ENCODE results near the gene ADGRB2. TPM values are rescaled to one million over a fixed set of nuclear protein-coding genes. Genes with fewer than 3 reads are reported as not detected.

Gene ADGRB2
- total RNA-seq, 1 donor from 2014 or later = not detected

DNA sequence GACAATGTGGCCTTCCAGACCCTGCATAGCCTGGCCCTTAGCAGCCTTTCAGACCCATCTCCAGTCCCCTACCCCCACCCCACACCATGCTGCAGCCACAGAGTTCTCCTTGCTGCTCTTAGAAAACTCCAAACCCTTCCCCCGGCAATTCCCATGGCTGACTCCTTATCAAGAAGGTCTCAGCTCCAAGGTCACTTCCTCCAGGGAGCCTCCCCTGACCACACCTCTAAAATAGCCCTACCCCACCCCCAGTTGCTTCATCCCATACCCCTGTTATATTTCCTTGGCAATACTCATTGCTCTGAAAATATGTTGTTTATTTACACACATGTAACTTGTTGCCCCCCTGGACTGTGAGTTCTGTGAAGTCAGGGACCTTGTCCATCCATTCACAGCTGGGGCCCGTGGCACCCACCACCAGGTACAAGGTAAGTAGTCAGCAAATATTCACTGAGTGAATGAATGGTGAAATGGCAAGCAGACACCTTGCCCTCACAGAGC, 4.3 kb upstream of the ADGRB2 start:
- no peak for DNase-seq (ENCODE audit: low spot score)
- no peak for ATAC-seq

GRCh38 chr1:31767225-31767624, 3.1 kb upstream of the ADGRB2 start:
- ATAC-seq (no peak), DNase-seq (ENCODE audit: low spot score) (no peak)

- no peak for DNase-seq (ENCODE audit: low spot score)
- no peak for ATAC-seq
These were observed 1.4 kb upstream of the ADGRB2 start for GRCh38 chr1:31765516-31765915.

DNA sequence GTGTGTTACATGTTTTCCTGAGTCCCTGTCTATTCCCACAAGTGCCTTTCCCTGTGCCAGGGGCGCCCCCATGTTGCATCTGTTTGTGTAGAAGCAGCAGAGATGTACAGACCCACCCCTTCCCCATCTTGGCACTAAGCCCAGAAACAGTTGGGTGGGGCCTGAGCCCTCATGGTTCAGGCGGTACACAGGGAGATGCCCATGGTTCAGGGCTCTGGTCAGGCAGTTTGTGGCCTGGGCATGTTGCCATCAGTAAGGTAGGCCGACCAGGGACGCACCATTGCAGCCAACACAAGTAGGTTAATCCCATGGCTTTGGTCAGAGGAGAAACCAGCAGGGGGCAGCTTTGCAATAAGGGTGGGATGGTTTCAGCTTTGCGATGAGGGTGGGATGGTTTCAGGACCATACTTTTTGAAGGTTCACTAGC, 914 bp upstream of the ADGRB2 start:
- ATAC-seq (peak; percentile 36), DNase-seq (ENCODE audit: low spot score) (no peak)

- ATAC-seq (peak; percentile 17), DNase-seq (ENCODE audit: low spot score) (no peak)
These were observed 349 bp downstream of the ADGRB2 start for GRCh38 chr1:31763671-31764311.

- ATAC-seq = peak; percentile 58
These were observed 1.1 kb downstream of the ADGRB2 start for GRCh38 chr1:31762726-31763670.

GRCh38 chr1:31762323-31762722, 1.8 kb downstream of the ADGRB2 start:
- DNase-seq (ENCODE audit: low spot score) (no peak), ATAC-seq (no peak)

More at GRCh38 chr1:31762726-31763670, 1.1 kb downstream of the ADGRB2 start:
- no peak for DNase-seq (ENCODE audit: low spot score)

- ATAC-seq (no peak), DNase-seq (ENCODE audit: low spot score) (no peak)
These were observed 2.3 kb downstream of the ADGRB2 start for GRCh38 chr1:31761883-31762282.

DNA sequence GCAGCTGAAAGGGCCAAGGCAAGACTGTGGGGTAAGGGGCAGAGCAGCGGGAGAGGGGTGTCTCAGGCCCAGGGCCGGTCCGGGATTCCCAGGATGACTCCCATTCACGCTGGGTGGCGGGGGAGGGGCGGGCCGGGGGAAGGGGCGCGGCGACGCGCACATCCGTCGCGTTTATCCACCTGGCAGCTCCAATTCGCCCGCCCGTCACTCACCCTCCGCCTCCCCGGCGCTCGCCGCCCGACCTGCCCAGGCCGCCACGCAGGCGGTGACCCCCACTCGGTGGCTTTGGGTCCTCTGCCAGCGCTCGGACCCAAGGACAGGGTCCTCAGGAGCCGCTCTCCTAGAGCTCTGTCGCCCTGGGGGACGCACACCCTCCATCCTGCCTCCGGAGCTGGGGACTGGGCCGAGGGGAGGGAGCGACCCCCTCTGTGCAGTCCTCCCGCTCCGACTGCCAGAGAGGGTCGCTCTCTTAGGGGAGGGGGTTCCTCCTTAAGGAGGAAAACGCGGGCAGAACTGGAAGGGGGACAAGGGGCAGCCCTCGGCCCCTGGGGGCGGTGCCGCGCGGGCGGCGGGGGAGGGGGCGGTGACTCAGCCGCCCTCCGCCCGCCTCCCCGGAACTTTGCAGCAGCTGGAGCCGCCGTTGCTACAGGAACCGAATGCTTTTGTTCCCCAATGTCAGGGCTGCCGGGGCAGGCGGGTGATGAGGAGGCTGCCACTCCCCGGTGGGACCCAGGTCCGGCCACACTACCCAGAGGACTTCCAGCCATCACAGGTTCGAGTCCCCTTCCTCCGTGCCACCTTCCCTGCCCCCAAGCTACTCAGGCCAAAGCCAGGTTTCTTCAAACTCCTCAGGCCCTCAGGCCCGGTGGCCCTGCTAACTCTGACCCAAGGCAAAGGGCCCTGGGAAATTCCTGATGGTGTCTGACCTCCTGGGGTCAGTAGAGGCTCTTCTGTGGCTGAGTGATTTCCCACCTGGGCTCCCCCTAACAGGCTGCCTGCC, 3.4 kb downstream of the ADGRB2 start:
- DNase-seq (ENCODE audit: low spot score) = no peak

GRCh38 chr1:31759298-31760023, 4.7 kb downstream of the ADGRB2 start:
- ATAC-seq = no peak
- no peak for DNase-seq (ENCODE audit: low spot score)

More for the DNA sequence above, 3.4 kb downstream of the ADGRB2 start:
- no peak for ATAC-seq

DNA sequence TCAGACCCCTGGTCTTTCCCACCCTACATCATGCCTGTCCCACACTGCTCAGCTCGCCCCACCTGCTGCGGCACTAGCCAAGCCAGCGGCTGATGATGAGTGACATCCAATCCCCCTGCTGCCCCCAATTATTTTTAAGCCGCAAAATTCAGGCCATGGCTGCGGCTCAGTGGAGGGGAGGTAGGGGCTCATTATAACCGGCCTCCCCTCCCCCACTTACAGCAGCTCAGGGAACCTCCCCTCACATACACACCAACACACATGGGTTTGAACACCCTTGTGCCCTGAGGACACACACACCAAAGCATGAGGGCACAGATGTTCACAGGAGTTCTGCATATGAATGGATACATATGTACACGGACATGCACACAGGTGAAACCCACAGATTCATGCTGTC, 5.3 kb downstream of the ADGRB2 start:
- DNase-seq (ENCODE audit: low spot score) (no peak), ATAC-seq (no peak)

DNA sequence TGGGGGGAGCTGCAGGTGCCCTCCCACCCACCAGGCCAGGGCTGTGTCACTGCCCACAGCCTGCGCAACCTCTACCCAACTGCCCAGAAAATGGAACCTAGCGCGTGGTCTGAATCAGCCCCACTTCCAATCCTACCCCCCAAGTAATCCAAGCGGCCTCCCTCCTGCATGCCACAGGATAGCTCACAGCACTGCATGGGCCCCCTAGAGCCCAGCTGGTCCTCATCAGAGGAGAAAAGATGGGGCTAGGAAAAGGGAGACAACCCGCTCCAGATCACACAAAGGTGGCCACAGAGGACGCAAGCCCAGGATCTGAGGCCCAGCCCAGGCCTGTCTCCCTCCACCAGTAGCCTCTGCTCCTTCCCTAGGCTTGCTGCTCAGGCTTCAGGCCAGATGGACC, 6.2 kb downstream of the ADGRB2 start:
- DNase-seq (ENCODE audit: low spot score) (no peak), ATAC-seq (no peak)

DNA sequence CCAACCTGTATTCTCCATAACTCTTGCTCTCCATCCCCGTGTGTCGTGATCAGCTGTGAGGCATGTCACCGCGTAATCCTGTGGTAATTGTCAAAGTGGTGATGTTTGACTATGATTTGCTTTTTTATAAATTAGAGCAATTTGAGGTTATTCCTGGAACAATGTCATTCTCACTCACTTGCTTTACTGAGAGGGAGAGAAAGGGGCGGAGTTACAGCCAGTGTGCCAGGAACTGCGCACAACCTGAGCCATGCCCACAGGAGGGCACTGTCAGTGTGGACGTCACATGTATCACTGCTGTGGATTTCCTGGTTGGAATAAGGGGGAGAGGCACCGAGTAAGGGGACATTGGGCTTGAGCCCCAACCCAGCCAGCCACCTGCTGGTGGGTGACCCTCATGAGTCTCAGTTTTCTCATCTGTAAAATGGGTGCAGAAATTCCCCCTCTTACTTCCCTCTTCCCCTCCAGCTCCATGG, 6.9 kb downstream of the ADGRB2 start:
- ATAC-seq (no peak), DNase-seq (ENCODE audit: low spot score) (no peak)

DNA sequence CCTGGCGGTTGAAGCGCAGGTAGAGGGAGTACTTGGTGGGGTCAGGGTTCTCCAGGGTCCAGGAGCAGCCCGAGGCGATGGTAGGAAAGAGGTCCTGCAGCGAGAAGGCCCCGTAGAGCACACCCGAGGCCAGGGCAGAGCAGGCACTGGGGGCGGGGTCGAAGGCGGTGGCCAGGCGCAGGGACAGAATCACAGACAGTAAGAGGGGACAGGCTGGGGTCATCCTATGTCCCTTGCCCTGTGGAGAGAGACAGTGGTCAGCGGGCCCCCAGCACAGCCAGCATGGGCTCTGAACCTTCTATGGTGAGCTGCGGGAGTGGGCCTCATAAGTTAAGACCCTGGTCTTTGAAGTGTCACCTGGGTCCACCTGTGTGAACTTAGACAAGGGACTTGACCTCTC, 7.6 kb downstream of the ADGRB2 start:
- ATAC-seq = no peak
- DNase-seq (ENCODE audit: low spot score) = no peak

GRCh38 chr1:31755850-31756492, 8.2 kb downstream of the ADGRB2 start:
- ATAC-seq (no peak), DNase-seq (ENCODE audit: low spot score) (no peak)

- ATAC-seq (peak; percentile 52), DNase-seq (ENCODE audit: low spot score) (peak; percentile 60)
These were observed 8.9 kb downstream of the ADGRB2 start for GRCh38 chr1:31755197-31755611.

DNA sequence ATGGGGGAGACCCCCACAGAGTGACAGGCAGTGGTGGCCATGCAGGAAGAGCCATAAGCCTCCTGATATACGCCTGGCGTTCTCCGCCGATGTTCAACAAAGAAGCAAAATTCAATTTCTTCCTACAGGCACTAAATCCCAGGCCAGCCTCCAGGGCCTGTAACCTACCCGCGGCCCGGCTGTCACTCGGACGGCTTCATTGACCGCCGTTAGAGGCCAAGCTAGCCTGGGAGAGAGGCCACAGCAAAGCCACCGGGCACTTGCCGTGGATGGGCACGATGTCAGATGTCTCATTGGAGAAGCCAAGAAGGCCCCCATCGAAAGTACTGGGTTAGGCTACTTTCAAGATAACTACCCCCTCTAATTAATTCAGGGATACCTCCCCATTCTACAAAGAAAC, 9.7 kb downstream of the ADGRB2 start:
- DNase-seq (ENCODE audit: low spot score) = no peak
- no peak for ATAC-seq

DNA sequence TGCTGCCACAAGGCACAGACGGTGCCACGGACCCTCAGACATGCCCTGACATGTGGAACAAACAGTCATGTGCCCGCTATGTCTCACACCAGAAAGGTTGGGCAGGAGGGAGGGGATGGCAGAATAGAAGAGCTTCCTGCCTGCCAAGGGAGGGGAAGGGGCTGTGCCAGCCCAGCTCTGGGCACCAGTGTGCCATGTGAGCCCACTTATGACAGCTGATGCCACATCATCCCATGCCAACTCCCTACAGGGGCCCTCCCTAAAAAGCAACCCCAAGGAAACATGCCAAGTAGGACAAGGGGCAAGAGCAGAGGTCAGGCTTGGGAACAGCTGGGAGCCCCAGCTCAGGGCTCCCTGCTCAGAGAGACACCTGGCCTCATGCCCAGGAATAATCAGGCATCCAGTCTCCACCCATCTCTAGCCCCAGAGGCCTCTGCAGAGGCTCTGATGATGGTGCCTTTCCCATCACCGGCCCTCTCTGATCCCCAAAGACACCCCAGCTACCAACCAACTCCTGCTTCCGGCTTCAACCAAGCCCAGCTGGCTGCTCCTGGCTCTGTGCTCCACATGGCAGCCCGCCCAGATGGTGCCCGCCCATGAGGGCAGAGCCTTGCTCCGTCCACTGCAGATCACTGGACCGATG, 10.3 kb downstream of the ADGRB2 start:
- DNase-seq (ENCODE audit: low spot score) = peak; percentile 78
- ATAC-seq = peak; percentile 88

DNA sequence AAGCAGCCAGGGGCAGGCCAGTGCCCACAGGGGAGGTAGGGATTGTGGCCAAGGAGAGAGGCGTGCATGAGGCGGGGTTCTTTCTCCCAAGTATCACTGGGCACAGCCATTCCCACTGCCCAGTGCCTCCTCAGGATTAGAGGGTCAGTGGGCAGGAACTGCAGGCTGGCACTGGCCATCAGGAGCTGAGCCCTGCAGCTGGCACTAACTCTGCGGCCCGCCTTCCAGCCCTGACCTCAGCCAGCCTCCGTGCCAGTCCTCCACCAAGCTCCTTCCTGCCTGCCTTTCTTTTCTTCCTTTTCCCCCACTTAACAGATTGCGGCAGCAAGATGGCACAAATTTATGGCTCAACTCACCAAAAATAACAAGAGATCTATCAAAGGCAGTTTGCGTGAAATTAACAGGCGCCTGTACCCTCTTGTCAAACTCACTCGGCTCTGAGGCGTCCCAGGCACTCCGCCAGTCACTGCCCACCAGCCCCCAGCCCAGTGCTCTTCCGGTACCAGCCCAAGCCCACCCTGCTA, 11.1 kb downstream of the ADGRB2 start:
- DNase-seq (ENCODE audit: low spot score) = no peak

More for the DNA sequence above, 11.1 kb downstream of the ADGRB2 start:
- ATAC-seq = peak; percentile 7
